ENCODE results near the gene TTLL5.

Gene TTLL5

DNA sequence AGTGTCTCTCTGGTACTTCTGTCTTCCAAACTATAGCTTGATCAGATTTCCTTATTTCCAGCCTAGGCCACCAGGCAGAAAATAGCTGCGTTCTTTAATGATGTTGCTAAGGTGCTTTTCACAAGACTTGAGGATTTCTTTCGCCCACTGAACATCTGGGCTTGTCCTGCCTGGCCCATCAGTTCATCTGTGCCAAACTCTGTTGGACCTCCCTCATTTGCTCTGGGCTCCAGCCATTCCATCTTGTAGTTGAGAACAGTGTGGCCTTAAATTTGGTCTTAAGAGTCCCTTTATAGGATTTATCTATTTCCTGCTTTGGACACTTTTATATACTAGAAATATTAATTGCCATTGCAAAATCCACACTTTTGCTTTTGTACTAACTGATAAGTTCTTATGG, 109.6 kb downstream of the TTLL5 start:
- no peak overlapping the region for H3K27ac ChIP-seq (ENCODE audit: low read depth, low read length)
- H3K9ac ChIP-seq (ENCODE audit: low read length): no peak overlapping the region
- H3K4me1 ChIP-seq (ENCODE audit: control insufficient read depth, insufficient read depth, low read length): no peaks in the 10 kb centered on the region
- H3K27me3 ChIP-seq (ENCODE audit: control insufficient read depth, insufficient read depth, low read length): no peaks in the 10 kb centered on the region
- H3K36me3 ChIP-seq (ENCODE audit: control insufficient read depth, insufficient read depth, low read length): peaks cover 30% of the 10 kb centered on the region
- no peaks in the 10 kb centered on the region for H3K9me3 ChIP-seq (ENCODE audit: control insufficient read depth, insufficient read depth, low read depth, low read length)
- no peak overlapping the region for H3K4me3 ChIP-seq (ENCODE audit: low read depth, low read length)

DNA sequence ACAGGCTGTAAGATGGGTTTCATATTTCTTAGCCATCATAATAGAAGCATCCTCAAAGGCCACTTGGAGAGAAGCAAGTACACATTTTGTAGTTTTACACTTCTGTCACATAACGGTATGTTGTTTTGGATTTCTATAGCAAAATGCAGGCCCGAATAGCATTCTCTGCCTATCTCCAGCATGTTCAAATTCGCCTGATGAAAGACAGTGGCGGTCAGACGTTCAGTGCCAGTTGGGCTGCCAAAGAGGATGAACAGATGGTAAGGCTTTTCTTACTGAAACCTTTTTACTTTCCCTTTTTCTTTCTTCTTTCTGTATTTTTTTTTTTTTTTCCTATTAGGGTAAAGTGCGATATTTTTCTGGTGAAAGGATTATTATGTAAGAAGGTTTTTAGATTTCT, 110.5 kb downstream of the TTLL5 start:
- no peaks in the 10 kb centered on the region for H3K9me3 ChIP-seq (ENCODE audit: control insufficient read depth, insufficient read depth, low read depth, low read length)
- H3K27me3 ChIP-seq (ENCODE audit: control insufficient read depth, insufficient read depth, low read length): no peaks in the 10 kb centered on the region
- no peak overlapping the region for H3K27ac ChIP-seq (ENCODE audit: low read depth, low read length)
- no peaks in the 10 kb centered on the region for H3K4me1 ChIP-seq (ENCODE audit: control insufficient read depth, insufficient read depth, low read length)
- peaks cover 35% of the 10 kb centered on the region for H3K36me3 ChIP-seq (ENCODE audit: control insufficient read depth, insufficient read depth, low read length)
- no peak overlapping the region for H3K9ac ChIP-seq (ENCODE audit: low read length)
- no peak overlapping the region for H3K4me3 ChIP-seq (ENCODE audit: low read depth, low read length)

DNA sequence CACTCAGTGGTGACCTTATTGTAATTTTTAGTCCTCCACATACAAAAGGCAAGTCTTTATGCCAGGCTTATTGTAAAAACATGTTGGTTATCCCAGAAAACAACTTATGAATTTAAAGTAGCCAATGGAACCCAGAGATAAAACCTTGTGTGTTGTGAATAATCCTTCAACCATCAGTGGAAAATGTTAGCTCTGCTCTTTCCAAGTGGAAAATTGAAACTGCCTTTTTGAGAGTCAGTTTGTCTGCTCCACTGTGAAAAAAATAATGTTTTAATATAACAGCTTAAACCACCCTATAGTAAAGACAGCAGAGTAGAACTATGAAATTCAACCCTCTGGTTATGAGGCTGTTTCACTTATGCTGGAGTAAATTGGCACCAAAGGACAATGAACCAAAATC, 112.0 kb downstream of the TTLL5 start:
- H3K27ac ChIP-seq (ENCODE audit: low read depth, low read length): no peak overlapping the region
- H3K36me3 ChIP-seq (ENCODE audit: control insufficient read depth, insufficient read depth, low read length): peaks cover 41% of the 10 kb centered on the region
- no peak overlapping the region for H3K4me3 ChIP-seq (ENCODE audit: low read depth, low read length)
- H3K9ac ChIP-seq (ENCODE audit: low read length): no peak overlapping the region
- no peaks in the 10 kb centered on the region for H3K4me1 ChIP-seq (ENCODE audit: control insufficient read depth, insufficient read depth, low read length)
- no peaks in the 10 kb centered on the region for H3K27me3 ChIP-seq (ENCODE audit: control insufficient read depth, insufficient read depth, low read length)
- H3K9me3 ChIP-seq (ENCODE audit: control insufficient read depth, insufficient read depth, low read depth, low read length): no peaks in the 10 kb centered on the region

DNA sequence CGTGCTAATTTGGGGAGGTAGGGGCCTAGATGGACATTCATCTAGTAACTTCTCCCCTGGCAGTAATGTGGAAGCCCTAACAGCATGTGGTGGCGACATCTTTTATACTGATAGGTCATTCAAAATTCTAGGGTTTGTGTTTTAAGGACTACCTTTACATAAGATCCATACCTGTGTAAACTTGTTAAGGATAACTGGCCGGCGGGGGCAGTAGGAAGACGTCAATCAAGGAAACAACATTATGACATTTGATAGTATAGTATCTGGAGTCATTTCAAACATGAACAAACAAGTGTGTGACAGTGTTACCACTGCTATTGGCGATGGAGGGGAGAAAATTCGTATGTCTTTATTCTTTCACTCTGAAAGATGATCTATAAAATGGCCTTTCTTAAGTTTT, 120.0 kb downstream of the TTLL5 start:
- Histone ChIP-seq H3K36me3 (ENCODE audit: control insufficient read depth, insufficient read depth, low read length) (peaks cover 56% of the 10 kb centered on the region), H3K27ac (ENCODE audit: low read depth, low read length) (no peak overlapping the region)

DNA sequence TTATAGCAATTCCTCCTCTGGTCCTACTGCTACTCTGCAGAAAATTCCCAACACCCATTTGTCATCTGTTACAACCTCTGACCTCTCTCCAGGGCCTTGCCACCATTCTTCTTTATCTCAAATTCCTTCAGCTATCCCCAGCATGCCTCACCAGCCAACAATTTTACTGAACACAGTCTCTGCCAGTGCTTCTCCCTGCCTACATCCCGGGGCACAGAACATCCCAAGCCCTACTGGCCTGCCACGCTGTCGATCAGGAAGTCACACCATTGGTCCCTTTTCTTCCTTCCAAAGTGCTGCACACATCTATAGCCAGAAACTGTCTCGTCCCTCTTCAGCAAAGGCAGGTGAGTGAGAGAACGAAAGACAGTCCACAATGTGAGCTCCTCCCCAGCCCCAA, 122.1 kb downstream of the TTLL5 start:
- H3K9ac ChIP-seq (ENCODE audit: low read length): no peak overlapping the region
- H3K4me3 ChIP-seq (ENCODE audit: low read depth, low read length): no peak overlapping the region
- H3K27me3 ChIP-seq (ENCODE audit: control insufficient read depth, insufficient read depth, low read length): no peaks in the 10 kb centered on the region
- no peak overlapping the region for H3K27ac ChIP-seq (ENCODE audit: low read depth, low read length)
- H3K36me3 ChIP-seq (ENCODE audit: control insufficient read depth, insufficient read depth, low read length): peaks cover 44% of the 10 kb centered on the region
- peaks cover 2% of the 10 kb centered on the region; the same call in 1 of the 2 replicates for H3K9me3 ChIP-seq (ENCODE audit: control insufficient read depth, insufficient read depth, low read depth, low read length)
- no peaks in the 10 kb centered on the region for H3K4me1 ChIP-seq (ENCODE audit: control insufficient read depth, insufficient read depth, low read length)

More for the DNA sequence above, 120.0 kb downstream of the TTLL5 start:
- H3K4me3 ChIP-seq (ENCODE audit: low read depth, low read length): no peak overlapping the region
- no peak overlapping the region for H3K9ac ChIP-seq (ENCODE audit: low read length)
- H3K4me1 ChIP-seq (ENCODE audit: control insufficient read depth, insufficient read depth, low read length): no peaks in the 10 kb centered on the region
- H3K9me3 ChIP-seq (ENCODE audit: control insufficient read depth, insufficient read depth, low read depth, low read length): peaks cover 2% of the 10 kb centered on the region; the same call in 1 of the 2 replicates
- H3K27me3 ChIP-seq (ENCODE audit: control insufficient read depth, insufficient read depth, low read length): no peaks in the 10 kb centered on the region

DNA sequence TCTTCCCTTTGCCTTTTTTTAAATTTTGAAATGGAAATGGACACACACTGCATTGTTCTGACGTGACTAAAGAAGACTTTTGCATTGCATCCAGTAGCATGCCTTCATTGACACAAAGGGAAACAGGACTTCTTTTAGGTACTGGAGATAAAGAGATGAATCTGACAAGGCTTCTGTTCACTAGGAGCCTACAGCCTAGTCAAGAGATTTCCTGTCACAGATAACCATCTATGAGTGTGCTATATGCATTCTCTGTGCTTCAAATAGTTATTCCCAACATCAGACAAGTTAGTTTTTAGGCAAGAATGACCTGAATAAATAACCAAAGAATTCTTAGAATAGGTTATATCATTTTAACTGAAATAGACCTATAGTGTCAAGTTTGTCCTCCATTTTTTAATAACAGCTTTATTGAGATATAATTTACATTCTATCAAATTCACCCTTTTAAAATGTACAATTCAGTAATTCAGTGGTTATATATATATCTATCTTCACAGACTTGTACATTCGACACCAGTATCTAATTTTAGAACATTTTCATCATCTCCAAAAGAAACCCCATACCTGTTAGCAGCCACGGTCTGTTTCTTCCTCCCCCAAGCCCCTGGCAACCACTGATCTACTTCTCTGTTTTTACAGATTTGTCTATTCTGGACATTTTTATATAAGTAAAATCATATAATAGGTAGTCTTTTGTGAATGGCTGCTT, 122.7 kb downstream of the TTLL5 start:
- Histone ChIP-seq H3K27ac (ENCODE audit: low read depth, low read length) (no peak overlapping the region), H3K9me3 (ENCODE audit: control insufficient read depth, insufficient read depth, low read depth, low read length) (peaks cover 2% of the 10 kb centered on the region; the same call in 1 of the 2 replicates), H3K4me3 (ENCODE audit: low read depth, low read length) (no peak overlapping the region), H3K36me3 (ENCODE audit: control insufficient read depth, insufficient read depth, low read length) (peaks cover 44% of the 10 kb centered on the region), H3K9ac (ENCODE audit: low read length) (no peak overlapping the region), H3K27me3 (ENCODE audit: control insufficient read depth, insufficient read depth, low read length) (no peaks in the 10 kb centered on the region), H3K4me1 (ENCODE audit: control insufficient read depth, insufficient read depth, low read length) (no peaks in the 10 kb centered on the region)

DNA sequence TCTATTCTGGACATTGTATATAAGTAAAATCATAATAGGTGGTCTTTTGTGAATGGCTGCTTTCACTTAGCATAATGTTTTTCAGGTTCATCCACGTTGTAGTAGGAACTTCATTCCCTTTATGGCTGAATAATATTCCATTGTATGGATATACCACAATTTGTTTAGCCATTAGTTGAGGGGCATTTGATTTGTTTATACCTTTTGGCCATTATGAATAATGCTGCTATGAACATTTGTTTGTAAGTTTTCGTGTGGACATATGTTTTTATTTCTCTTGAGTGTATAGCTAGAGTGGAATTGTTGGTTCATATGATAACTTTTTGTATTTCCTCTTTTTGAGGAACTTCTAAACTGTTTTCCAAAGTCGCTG, 123.3 kb downstream of the TTLL5 start:
- Histone ChIP-seq H3K27ac (ENCODE audit: low read depth, low read length) (no peak overlapping the region), H3K9ac (ENCODE audit: low read length) (no peak overlapping the region), H3K4me3 (ENCODE audit: low read depth, low read length) (no peak overlapping the region), H3K4me1 (ENCODE audit: control insufficient read depth, insufficient read depth, low read length) (no peaks in the 10 kb centered on the region), H3K9me3 (ENCODE audit: control insufficient read depth, insufficient read depth, low read depth, low read length) (peaks cover 2% of the 10 kb centered on the region; the same call in 1 of the 2 replicates), H3K27me3 (ENCODE audit: control insufficient read depth, insufficient read depth, low read length) (no peaks in the 10 kb centered on the region), H3K36me3 (ENCODE audit: control insufficient read depth, insufficient read depth, low read length) (peaks cover 44% of the 10 kb centered on the region)

DNA sequence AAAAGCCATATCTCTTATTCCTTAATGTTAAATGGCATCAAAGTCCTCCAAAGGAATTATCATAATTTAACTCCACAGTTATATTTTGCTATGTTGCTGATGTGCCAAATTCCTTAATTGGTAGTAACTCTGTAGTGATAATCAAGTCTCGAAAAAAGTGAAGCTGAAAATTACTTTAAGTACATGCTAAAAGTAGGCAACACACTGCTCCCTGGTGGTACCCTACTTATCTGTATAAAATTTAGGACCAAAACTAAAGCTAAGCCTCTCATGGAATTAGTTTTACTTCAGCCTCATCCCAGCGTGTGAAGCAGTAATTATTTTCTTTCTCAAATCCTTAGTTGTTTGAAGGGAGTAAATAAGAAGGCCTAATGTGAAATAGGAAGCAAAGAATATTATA, 132.8 kb downstream of the TTLL5 start:
- H3K4me1 ChIP-seq (ENCODE audit: control insufficient read depth, insufficient read depth, low read length): no peaks in the 10 kb centered on the region
- H3K4me3 ChIP-seq (ENCODE audit: low read depth, low read length): no peak overlapping the region
- H3K27ac ChIP-seq (ENCODE audit: low read depth, low read length): no peak overlapping the region
- peaks cover 7% of the 10 kb centered on the region for H3K36me3 ChIP-seq (ENCODE audit: control insufficient read depth, insufficient read depth, low read length)
- H3K9ac ChIP-seq (ENCODE audit: low read length): no peak overlapping the region
- H3K27me3 ChIP-seq (ENCODE audit: control insufficient read depth, insufficient read depth, low read length): no peaks in the 10 kb centered on the region
- 0 out of 2 replicates have a peak, but pooled peaks cover 2% of the 10 kb centered on the region for H3K9me3 ChIP-seq (ENCODE audit: control insufficient read depth, insufficient read depth, low read depth, low read length)

DNA sequence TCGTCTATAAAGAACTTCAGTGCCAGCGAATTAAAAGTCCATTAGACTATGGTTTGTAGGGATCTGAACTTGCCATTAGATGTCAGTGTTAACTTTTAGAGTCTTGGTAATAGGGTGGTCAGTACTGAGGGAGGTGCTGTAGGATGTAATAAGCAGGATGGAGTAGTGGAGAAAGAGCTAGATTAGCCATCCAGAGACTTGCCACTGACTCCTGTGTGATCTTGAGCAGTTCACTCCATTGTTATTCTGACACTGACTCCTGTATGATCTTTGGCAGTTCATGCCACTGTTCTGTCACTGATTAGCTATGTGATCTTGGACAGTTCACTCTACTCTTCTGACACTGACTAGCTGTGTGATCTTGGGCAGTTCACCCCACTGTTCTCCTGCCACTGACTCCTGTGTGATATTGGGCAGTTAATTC, 133.6 kb downstream of the TTLL5 start:
- no peaks in the 10 kb centered on the region for H3K4me1 ChIP-seq (ENCODE audit: control insufficient read depth, insufficient read depth, low read length)
- no peak overlapping the region for H3K9ac ChIP-seq (ENCODE audit: low read length)
- H3K4me3 ChIP-seq (ENCODE audit: low read depth, low read length): no peak overlapping the region
- H3K27ac ChIP-seq (ENCODE audit: low read depth, low read length): no peak overlapping the region
- no peaks in the 10 kb centered on the region for H3K27me3 ChIP-seq (ENCODE audit: control insufficient read depth, insufficient read depth, low read length)
- peaks cover 6% of the 10 kb centered on the region for H3K36me3 ChIP-seq (ENCODE audit: control insufficient read depth, insufficient read depth, low read length)
- H3K9me3 ChIP-seq (ENCODE audit: control insufficient read depth, insufficient read depth, low read depth, low read length): 0 out of 2 replicates have a peak, but pooled peaks cover under 1% of the 10 kb centered on the region

DNA sequence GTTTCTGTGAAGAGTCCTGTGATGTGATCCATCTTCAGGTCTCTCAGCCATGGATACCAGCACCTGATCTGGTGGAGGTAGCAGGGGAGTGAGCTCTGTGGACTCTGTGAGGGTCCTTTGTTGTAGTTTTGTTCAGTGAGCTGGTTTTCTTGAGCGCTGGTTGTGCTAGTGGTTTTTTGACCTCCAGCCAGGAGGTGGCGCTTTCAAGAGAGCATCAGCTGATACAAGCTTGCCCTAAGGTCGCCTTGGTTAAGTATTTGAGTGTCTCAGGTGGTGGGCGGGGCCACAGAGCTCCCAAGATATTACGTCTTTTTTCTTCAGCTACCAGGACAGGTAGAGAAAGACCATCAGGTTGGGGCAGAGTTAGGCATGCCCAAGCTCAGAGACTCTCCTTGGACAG, 139.7 kb downstream of the TTLL5 start:
- peak overlapping the region; percentile 24; the same call in 1 of the 2 replicates for H3K4me3 ChIP-seq (ENCODE audit: low read depth, low read length)
- no peak overlapping the region for H3K9ac ChIP-seq (ENCODE audit: low read length)

DNA sequence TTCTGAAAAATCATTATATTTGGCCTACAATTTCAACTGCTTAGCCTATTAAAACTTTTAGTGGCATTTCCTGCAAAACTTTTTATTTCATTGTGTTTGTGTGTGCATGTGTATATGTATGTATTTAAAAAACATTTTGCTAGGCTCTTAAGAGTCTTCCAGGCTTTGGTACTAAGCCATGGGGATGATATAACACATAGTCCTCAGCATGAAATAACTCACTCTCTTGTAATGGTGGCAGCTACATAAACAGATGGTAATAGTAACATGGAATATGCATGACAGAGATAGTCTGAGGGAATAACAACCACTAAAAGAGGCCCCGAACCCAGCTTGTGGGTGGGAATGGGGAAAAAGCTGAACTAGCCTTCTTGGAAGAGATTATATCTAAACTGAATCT, 141.4 kb downstream of the TTLL5 start:
- Histone ChIP-seq H3K9me3 (ENCODE audit: control insufficient read depth, insufficient read depth, low read depth, low read length) (no peaks in the 10 kb centered on the region), H3K27me3 (ENCODE audit: control insufficient read depth, insufficient read depth, low read length) (no peaks in the 10 kb centered on the region), H3K4me3 (ENCODE audit: low read depth, low read length) (no peak overlapping the region), H3K9ac (ENCODE audit: low read length) (no peak overlapping the region), H3K4me1 (ENCODE audit: control insufficient read depth, insufficient read depth, low read length) (no peaks in the 10 kb centered on the region), H3K36me3 (ENCODE audit: control insufficient read depth, insufficient read depth, low read length) (peaks cover 4% of the 10 kb centered on the region; the same call in 1 of the 2 replicates), H3K27ac (ENCODE audit: low read depth, low read length) (no peak overlapping the region)

More for the DNA sequence above, 139.7 kb downstream of the TTLL5 start:
- H3K4me1 ChIP-seq (ENCODE audit: control insufficient read depth, insufficient read depth, low read length): no peaks in the 10 kb centered on the region
- peaks cover 4% of the 10 kb centered on the region; the same call in 1 of the 2 replicates for H3K36me3 ChIP-seq (ENCODE audit: control insufficient read depth, insufficient read depth, low read length)
- H3K9me3 ChIP-seq (ENCODE audit: control insufficient read depth, insufficient read depth, low read depth, low read length): no peaks in the 10 kb centered on the region
- no peak overlapping the region for H3K27ac ChIP-seq (ENCODE audit: low read depth, low read length)
- H3K27me3 ChIP-seq (ENCODE audit: control insufficient read depth, insufficient read depth, low read length): no peaks in the 10 kb centered on the region
